CD4-positive, alpha-beta T cell treated with Interleukin-2 at 100 ng/mL for 4 hours (primary cell): ENCODE results near the gene EFEMP1.

Experiments used
- DNase-seq: peaks from one replicate; pipeline ENCODE4 v3.0.0-alpha.2; 2020; ENCODE audit warnings: low spot score

Gene EFEMP1

DNA sequence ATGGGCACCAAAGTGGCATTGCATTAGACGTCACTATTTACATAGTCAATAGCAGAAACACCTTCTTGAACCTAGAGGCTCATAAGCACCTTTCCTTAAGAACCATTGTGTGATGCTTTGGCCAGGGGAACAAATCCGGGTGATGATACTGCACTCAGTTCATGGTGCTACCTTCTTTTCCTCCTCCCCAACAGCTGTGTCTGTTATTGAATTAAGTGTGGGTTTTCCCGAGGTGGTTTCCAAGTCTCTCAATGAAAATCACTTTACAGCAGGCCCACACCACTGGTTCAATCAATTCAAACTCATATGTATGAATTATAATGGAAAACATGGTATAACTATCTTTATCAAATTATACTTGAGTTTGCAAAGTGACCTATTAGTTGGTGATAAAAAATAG lies 9.3 kb upstream of the EFEMP1 start:
- DNase-seq = no peak

DNA sequence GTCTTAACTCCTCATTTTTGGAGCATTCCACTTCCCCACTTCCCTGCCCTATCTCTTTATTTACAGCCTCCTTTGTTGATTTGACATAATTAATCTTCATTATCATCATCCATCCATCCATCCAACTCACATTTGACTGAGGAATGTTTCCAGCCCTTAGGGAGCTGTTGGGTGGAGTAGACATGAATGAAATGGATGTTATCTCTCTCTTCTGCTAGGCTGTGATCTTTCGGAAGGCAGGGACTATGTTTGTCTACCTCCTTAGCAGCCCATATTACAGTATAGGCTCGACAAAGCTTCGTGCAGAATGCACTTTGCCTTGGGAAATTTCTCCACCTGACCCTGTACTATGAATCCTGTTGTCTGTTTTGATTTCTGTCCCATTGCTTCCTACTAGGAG lies 7.7 kb upstream of the EFEMP1 start:
- no peak for DNase-seq

DNA sequence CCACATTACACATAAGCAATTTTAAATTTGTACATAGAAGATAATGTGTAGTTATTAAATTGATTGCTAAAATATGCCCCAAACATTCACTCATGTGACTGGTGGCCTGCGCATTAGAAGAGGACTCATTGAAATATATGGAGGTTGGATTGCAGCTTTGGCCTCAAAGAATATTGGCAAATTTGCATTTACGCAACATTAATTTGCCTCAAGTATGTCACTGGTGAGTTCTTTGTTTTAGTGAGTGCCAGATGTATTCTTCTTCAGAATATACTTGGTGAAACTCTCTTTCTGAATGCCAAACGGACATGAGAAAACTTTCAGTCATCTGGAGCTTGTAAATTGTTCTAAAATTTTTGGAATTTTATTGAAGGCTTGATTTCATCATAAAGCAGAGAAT lies 5.9 kb upstream of the EFEMP1 start:
- no peak for DNase-seq

DNA sequence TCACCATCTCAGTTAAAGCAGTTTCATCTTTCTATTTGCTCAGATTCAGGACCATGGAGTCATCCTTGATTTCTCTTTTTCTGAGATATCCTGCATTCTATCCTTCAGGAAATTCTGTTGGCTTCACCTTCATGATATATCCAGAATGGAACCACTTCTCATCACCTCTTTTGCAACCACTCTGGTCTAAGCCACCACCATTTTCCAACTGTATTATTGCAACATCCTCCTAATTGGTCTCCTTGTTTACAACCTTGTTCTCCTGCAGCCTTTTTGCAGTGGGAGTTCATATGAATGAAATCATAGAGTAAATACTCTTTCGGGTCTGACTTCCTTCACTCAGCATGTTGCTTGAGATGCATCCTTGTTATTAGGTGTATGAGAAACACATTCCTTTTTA lies 3.4 kb upstream of the EFEMP1 start:
- no peak for DNase-seq

DNA sequence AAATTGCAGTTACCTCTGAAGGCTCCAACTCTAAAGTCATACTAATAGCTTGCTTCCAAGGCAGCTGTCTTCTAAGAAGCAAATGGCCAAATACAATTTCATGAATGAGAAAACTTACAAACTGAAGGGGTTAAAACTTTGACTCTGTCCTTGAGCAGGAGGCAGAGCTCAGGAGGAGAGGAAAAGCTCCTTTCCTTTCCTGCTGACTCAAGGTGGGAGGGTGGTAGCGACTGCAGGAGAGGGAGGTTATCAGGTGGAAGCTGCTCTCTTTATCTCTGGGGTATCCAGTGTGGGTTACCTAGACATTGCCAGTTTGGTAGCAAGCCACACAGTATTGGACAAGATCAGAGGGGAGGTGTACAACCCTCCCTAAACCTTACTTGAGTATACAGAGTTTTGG lies 2.7 kb upstream of the EFEMP1 start:
- no peak for DNase-seq

DNA sequence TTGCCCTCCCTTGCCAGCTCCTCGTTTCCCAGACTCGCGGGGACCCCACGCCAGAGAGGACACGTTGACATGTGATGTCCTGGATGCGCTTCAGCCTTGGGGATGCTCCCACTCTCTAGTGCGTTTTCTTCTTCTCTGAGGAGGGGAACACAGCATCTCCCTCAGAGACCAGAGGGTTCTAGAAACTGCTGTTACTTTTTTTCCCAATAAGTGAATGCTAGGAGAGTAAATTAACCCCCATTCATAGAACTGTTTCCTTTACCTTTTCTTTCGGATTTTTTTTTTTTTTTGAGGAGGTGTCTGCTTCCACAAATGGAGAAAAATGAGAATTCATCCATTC lies 370 bp upstream of the EFEMP1 start:
- DNase-seq = no peak

DNA sequence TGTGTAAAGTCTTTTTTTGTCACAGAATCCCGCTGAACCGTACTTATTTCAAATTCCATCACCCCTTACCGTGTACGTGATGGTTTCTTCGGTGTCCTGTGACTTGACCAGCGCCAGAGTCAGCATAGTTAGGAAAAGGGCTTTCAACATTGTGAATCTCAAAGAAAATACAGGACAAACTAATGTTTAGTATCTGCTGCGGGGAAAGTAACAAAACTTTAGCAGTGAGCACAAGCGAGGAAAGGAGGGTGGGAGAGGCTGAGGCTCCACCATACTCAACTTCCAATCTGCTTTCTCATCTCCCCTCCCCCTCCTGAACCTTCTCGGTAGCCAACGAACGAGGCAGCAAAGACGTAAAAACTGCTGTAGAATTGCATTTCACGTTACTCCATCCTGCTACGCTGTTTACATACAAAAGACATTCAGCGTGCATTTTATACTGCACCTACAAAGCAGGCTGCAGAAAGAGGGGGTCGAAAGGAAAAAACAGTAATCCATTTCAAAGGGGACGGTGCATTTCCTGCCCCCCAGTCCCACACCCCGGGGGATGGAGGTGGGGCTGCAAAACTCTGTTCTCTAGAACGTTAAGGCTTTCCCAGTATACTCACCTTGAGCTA lies 1.2 kb downstream of the EFEMP1 start:
- no peak for DNase-seq

DNA sequence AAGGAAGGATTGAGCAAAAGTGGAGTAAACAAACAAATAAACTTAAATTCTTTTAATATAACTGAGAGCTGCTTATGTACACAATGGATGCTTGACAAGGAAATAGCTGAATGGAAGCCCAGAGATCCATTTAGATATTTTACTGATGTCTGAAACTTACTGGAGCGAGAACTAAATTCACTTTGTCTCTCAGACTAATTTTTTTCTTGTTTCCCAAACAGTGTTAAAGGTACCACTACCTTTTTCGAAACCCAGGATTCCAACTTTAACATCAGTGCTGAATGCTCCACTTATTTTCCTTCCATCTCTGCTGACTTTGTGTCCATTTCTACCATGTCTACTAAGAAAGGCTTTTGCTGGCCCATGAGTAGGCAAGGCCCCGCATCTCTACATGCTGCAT lies 4.0 kb downstream of the EFEMP1 start:
- no peak for DNase-seq

DNA sequence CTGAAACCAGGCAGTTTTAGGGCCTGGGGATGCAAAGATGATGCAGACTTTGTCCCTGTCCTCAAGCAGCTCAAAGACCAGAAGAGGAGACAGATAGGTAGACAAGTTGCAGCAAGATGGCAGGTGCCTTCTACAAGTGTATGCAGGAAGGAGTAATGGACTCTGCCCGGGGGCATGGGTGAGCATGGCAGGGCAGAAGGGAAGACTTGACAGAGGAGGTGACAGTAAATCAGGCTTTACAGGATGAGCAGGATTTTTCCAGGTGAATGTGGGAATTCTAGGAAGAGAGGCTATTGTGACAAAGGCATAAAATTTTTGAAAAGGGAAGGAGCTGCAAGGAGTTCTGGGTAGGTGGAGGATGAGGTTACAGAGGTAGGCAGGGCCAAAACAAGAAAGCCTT lies 4.7 kb downstream of the EFEMP1 start:
- DNase-seq = no peak

DNA sequence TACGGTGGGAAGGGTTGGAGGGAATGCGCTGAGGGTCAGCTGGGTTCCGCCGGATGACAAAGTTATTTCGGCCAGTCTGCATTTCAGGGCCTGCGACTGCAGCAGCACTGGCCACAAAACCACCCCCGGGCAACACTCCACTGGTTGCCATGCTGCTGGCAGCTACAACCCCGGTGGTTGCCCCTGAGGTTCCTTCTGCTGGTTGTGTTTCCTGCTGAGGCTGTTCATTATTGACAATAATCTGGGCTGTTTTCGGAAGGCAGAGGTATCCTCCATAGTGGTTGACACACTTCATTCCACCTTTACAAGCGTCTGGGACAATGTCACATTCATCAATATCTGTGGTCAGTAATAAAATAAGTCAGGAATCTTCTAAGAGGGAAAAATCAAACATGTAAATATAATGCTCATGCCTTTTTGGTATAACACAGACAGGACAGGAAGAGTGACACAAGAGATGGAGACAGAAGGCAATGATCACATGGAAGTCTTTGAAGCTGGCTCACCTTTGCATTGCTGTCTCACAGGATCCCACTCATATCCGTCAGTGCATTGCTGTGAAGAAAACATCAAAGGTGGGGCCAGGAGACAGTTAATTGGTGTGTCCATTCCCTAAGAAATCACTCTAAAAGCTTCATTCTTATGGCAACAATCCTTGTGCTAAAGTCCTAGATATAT lies 5.7 kb downstream of the EFEMP1 start:
- DNase-seq = no peak

DNA sequence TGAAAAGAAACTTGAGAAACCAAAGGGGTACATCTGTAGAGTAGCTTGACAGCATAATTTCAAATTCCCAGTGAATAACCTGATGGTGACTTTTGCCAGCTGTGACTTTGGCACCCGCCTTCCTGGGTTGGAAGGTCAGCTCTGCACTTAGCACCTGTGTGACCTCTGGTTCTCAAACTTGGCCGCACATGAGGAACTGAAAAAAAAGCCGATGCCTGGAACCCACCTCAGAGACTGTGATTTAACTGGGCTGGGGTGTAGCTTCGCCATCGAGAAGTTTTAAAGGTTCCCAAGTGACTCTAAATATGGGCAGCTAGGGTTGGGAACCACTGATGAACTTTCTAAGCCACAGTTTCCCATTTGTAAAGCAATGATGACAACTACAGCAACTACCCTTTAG lies 6.5 kb downstream of the EFEMP1 start:
- no peak for DNase-seq

DNA sequence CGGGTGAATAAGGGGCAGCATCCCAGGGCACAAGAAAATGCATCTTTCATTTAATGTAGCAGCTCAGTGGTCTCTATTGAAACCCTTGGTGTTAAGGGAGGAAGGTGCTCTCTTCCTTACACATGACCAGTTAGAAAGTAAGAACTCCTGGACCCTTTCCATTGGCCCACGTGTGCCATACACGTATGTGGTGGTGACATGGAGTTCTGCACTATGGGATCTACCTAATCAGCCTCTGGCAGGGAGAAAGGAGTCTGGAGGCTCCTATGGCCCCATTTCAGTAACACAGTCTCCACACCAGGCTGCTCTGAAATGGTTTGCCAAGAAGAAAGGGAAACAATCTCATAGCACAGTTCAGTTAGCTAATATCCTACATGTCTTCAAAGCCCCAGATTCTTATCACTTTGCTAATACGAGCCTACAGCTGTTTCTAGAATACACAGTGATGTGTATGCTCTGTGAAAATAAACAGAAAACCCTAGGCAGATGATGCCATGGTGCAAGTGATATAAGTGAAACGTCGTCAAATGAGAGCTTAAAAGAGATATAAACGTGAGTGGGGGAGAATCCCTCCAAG lies 7.0 kb downstream of the EFEMP1 start:
- DNase-seq = no peak

DNA sequence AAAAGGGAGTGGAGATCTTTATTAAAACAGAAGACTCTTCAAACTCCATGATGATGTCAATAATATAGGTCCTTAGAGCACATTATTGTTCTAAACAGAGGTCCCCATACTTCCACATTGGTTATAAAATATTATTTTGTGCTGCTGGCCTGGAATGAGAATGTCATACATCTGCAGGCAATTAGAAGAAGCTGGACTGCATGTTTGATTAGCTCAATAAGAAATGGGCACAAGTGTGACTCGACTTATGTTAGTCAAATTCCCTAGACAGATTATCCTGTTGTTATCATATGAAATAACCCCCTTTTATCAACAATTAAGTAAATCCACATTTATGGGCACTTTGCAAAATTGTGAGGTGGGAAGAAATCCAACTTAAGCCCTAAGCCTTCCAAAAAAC lies 8.8 kb downstream of the EFEMP1 start:
- no peak for DNase-seq

DNA sequence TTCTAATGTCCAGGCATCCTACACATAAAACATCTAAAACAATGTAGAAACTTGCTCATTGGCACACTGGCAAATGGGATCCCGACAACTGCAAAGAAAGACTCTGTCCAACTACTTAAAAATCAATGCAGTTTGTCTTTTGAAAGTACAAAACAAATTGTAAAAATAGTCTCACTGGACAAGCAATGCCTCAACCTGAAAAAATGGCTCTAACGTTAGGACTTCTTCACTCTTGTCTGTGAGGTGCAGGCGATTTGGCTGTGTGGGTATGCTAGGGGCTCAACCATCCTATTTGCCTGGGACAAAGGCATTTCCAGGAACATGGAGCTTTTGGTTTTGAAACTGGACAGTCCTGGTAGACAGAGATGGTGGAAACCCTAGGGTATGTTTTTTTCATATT lies 10.7 kb downstream of the EFEMP1 start:
- no peak for DNase-seq

DNA sequence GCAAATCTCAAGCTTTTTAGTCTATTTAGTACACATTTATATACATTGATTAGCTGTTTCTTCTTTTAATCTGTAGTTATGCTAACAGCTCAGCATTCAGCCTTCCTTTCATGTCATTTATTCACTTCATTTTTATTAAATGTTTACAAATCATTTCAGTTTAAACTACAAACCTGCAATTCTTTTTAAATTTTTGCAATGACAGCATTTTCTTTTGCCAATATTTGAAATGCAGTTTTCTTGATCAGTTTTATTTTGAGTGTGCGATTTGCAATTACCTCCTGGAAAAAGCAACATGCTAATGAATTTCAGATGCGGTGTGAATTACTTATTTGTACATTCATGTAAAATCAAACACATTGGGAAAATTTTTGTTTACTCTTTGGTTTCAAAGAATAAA lies 13.5 kb downstream of the EFEMP1 start:
- DNase-seq = no peak

DNA sequence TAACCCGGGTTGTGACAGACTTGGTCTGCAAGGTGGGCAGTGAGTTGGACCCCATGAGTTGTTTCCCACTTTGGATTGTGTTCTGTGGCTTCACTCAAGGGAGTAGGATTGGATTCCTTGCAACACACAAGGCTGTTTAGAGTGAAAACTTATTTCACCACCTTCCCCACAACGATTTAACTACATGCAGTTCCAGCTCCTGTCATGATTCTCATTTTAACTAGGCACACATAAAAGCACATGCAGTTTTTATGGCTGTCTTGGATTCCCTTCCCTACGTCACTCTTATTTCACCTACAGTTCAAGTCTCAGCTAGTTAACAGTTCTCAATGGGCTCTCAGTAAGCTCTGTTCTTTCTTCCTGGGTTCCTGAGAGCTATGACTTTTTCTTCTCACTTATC lies 15.9 kb downstream of the EFEMP1 start:
- no peak for DNase-seq

DNA sequence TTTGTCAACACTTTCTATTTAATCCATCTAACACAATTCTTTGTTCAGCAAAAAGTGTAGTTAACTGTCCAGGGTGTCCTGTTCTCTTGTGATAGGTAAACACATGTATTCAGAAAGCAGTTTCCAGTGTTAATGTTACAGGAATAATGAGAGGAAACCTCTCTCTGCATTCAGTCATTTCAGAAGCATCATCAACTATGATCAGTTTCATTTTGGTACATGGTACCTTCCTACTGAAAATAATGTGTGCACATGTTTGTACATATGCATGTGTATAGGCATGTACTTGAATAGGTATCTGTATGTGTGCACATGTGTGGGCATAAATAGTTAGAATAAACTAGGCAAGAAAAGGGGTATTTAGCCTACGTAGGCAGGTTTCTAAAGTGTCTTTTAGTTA lies 16.6 kb downstream of the EFEMP1 start:
- DNase-seq = no peak

DNA sequence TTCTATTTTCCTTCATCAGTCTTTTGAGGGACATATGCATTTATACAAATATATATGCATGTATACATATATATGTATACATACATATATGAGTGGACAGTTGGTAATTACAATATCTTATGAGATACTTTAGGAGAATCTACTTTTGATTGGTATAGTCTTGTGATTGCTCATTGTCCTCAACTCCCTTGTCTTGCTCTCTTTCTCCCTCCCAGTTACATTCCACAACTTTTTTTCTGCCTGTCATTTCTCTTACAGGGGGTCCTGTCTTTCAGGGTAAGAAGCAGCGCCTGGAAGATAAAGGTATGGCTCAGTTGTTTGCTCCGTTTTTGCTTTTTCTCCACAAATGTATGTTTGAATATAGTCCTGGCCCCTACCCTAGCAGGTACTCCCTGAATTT lies 19.9 kb downstream of the EFEMP1 start:
- no peak for DNase-seq

DNA sequence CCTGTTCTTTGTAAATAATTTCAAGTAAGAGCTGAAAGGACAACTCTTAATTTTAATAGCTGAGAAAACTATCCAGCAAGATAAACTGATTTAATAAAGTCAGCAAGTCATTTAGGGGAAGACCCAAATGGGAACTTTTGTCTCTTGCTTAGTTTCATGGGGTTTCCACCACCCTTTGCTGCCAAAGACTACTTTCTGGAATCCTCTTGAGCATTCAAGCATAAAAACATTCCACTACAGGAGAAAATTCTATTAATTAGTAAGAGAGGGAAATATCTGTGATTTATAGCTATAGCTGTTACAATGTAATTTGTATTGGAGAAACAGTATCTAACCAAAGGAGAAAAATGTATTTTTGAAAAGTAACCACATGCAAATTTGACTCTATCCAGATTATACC lies 20.6 kb downstream of the EFEMP1 start:
- no peak for DNase-seq

DNA sequence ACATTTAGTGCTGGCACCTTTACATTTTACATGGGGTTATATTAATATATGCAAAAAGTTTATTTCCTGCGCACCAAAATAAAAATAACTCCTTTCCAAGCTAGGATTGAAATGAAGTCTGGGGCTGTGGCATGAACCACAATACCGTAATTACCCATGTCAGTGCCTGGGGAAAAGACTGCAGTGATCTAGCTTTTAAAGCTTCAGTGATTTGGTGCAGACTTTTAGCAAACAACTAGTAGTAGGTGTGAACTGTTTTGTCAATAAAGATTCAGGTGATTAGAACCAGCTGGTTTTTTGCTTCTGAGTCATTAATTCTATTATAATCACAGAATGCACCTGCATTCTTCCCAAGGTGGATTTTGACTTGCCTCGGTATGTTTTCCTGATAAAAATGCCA lies 21.2 kb downstream of the EFEMP1 start:
- no peak for DNase-seq

DNA sequence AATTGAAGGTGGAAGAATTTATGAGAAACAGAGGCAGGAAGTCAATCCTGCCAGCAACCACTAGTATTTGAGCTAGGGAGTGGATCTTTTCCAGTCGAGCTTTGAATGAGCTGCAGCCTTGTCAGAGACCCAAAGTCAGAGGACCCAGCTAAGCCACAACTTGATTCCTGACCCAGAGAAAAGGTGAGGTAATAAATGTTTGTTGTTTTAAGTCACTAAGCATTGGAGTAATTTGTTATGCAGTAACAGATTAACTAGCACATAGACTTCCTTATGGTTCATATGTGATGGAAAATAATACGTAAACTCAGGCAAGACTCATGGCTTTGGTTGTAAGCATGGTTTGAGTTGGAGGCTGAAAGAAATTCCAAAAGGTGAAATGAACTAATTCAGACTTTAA lies 21.6 kb downstream of the EFEMP1 start:
- DNase-seq = no peak

DNA sequence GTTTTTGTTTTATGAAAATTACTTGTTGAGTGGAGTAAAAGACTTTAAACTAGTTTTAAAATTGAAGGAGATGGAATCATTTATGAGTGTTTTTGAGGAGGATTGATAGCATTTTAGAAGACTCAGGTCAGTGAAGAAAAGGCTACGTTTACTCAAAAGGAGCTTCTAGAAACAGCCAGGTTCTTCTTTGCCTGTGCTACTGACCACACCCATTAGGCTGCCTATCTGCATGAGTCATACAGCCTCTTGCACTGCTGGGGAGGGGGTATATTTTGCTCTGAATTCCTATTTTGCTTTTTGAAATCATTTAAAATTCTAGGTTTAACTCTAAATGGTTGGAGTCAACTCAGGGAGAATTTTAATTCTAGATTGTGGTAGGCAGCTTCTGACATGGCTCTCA lies 22.3 kb downstream of the EFEMP1 start:
- no peak for DNase-seq

DNA sequence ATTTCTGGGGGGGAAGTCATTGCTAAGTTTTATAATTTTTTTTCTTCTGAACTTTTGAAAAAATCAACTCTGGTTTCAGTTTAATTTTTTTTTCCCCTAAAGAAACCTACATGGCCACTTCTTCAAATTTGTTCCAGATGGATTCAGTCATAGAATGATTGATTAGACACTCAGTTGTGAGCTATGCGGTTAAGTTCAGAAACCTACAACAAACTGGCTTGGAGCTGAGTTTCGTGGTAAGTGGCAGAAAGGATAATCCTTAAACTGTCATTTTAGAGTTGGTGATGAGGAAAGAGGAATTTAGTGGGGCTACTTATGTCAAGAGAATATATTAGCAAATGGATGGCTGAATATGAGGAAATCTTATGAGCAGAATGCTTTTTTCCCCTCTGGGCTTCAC lies 23.7 kb downstream of the EFEMP1 start:
- no peak for DNase-seq

DNA sequence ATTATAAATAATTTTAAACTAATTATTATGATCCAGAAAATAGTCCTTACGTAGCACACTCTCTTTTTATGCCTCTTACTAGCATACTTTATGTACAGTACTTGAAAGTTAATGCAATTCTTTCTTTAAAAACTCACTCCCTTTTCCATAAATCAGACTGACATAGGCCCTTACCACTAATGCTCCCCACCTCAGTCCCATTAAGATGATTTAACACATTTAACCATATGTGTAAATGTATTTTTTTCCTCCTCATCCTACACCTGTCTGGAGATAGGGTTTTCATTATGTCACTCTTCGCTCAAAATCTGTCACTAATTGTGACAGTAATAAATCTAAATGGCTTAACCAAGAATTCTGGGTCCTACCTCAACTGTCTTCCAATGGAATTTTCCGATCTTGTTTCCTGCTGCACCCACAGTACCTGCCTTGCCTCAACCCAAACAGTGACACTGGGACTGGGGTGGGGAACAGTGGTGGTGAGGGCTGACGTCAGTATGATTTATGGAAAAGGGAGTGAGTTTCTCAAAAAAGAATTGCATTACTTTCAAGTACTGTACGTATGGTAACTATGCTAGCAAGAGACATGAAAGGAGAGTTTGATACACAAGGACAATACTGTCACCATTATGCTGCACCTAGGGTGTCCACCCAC lies 25.1 kb downstream of the EFEMP1 start:
- no peak for DNase-seq
